H1 (cell line): ENCODE data around the gene SPEF2. TPM values are rescaled to one million over a fixed set of nuclear protein-coding genes. Genes with fewer than 3 reads are reported as not detected.

Experiments
- CTCF ChIA-PET: fragments of 300-600 bp; sonication (Branson Sonifier 250); formaldehyde crosslinking; loops from one replicate; lab custom pipeline; 2021; ENCODE audit not compliant: partially characterized antibody; lab: Charles Lee
- POLR2A ChIA-PET: fragments of 300-600 bp; sonication (Branson Sonifier 250); formaldehyde crosslinking; loops from one replicate; lab custom pipeline; 2021; ENCODE audit warnings: inconsistent platforms; ENCODE audit not compliant: partially characterized antibody; lab: Charles Lee
- DNase-seq, 2 experiments: peaks; one replicate each; pipeline versions ENCODE4 v3.0.0 to v3.0.0-alpha.2; 2010 to 2022; ENCODE audit warnings: low spot score in 2 of 2, low read depth in 1 of 2, mixed read lengths in 1 of 2
- FAIRE-seq: peaks from 2 replicates; lab custom pipeline; 2011; peaks lifted over from hg19 to GRCh38; lab: Jason Lieb, UNC
- H2AFZ ChIP-seq: 2 replicates; pipeline ENCODE4 v1.8.1; 2012; ENCODE audit warnings: low read length, inconsistent platforms
- H2AK5ac ChIP-seq: 2 replicates; pipeline ENCODE4 v1.6.1; 2013; ENCODE audit warnings: low read depth, low read length
- H2BK120ac ChIP-seq: replicated peaks from 2 replicates; pipeline ENCODE3; 2013; ENCODE audit warnings: low read depth, low read length, inconsistent platforms
- H2BK12ac ChIP-seq: 2 replicates; pipeline ENCODE4 v1.6.1; 2013; ENCODE audit warnings: low read depth, low read length
- H2BK15ac ChIP-seq: 2 replicates; pipeline ENCODE4 v1.6.1; 2013; ENCODE audit warnings: low read length
- H2BK20ac ChIP-seq: 2 replicates; pipeline ENCODE4 v1.6.1; 2013; ENCODE audit warnings: low read length
- H2BK5ac ChIP-seq: 2 replicates; pipeline ENCODE4 v1.6.1; 2013; ENCODE audit warnings: low read depth, low read length
- H3K14ac ChIP-seq: 2 replicates; pipeline ENCODE4 v1.6.1; 2013; ENCODE audit warnings: inconsistent platforms; ENCODE audit not compliant: insufficient read length
- H3K18ac ChIP-seq: 2 replicates; pipeline ENCODE4 v1.6.1; 2013; ENCODE audit warnings: low read length; ENCODE audit errors: extremely low read depth
- H3K23ac ChIP-seq: 2 replicates; pipeline ENCODE4 v1.6.1; 2013; ENCODE audit warnings: inconsistent platforms; ENCODE audit not compliant: insufficient read length
- H3K23me2 ChIP-seq: 2 replicates; pipeline ENCODE4 v1.6.1; 2013; ENCODE audit warnings: low read depth, low read length
- H3K27ac ChIP-seq: 2 replicates; pipeline ENCODE4 v1.6.1; 2011; ENCODE audit warnings: low read depth, low read length, inconsistent platforms
- H3K27me3 ChIP-seq, 4 experiments: replicated peaks in 1 of 4; 1 replicate in 1 of 4; 2 replicates in 3 of 4; pipeline versions ENCODE4 v1.6.1 to v1.8.1; 2011 to 2013; ENCODE audit warnings: low read length in 3 of 4, mild to moderate bottlenecking in 3 of 4, inconsistent platforms in 2 of 4, mixed read lengths in 2 of 4, moderate library complexity in 1 of 4; ENCODE audit not compliant: control insufficient read depth in 3 of 4, insufficient read depth in 3 of 4; ENCODE audit errors: extremely low read depth in 1 of 4
- H3K36me3 ChIP-seq, 4 experiments: 2 replicates each; pipeline versions ENCODE4 v1.6.1 to v1.8.1; 2011 to 2013; ENCODE audit warnings: mild to moderate bottlenecking in 4 of 4, low read length in 3 of 4, moderate library complexity in 2 of 4, control low read depth in 1 of 4, inconsistent platforms in 1 of 4; ENCODE audit not compliant: insufficient read depth in 4 of 4, control insufficient read depth in 2 of 4
- H3K4ac ChIP-seq: replicated peaks from 2 replicates; pipeline ENCODE3; 2013; ENCODE audit warnings: low read length, low read depth, mixed read lengths, inconsistent platforms; ENCODE audit not compliant: insufficient read length
- H3K4me1 ChIP-seq, 4 experiments: replicated peaks in 1 of 4; 1 replicate in 1 of 4; 2 replicates in 3 of 4; pipeline versions ENCODE4 v1.6.1 to v1.8.1; 2011 to 2013; ENCODE audit warnings: low read length in 3 of 4, inconsistent platforms in 2 of 4, mixed read lengths in 1 of 4; ENCODE audit not compliant: insufficient read depth in 4 of 4, control insufficient read depth in 3 of 4
- H3K4me2 ChIP-seq, 2 experiments: 2 replicates each; pipeline versions ENCODE4 v1.6.1 to v1.8.1; 2011 to 2013; ENCODE audit warnings: low read depth in 2 of 2, low read length in 2 of 2, control low read depth in 1 of 2, inconsistent platforms in 1 of 2, mild to moderate bottlenecking in 1 of 2; ENCODE audit not compliant: insufficient read depth in 1 of 2
- H3K4me3 ChIP-seq, 4 experiments: fragments of 200-600, 300-600 bp in 1 of 4; sonication (generic), shearing (Covaris generic), sonication (Bioruptor Twin) in 1 of 4; 2 replicates each; pipeline versions ENCODE4 v1.5.1 to v1.8.1; 2011 to 2016; ENCODE audit warnings: low read length in 4 of 4, low read depth in 3 of 4, control low read depth in 2 of 4, inconsistent platforms in 2 of 4, mild to moderate bottlenecking in 2 of 4, mixed read lengths in 1 of 4, moderate library complexity in 1 of 4; ENCODE audit not compliant: insufficient read depth in 2 of 4; ENCODE audit errors: extremely low read depth in 1 of 4
- H3K56ac ChIP-seq: replicated peaks from 2 replicates; pipeline ENCODE3; 2013; ENCODE audit warnings: low read depth, mild to moderate bottlenecking, mixed read lengths, low read length, inconsistent platforms; ENCODE audit not compliant: insufficient read length
- H3K79me1 ChIP-seq: 2 replicates; pipeline ENCODE4 v1.6.1; 2013; ENCODE audit warnings: low read depth, low read length, control low read depth
- H3K79me2 ChIP-seq, 2 experiments: 2 replicates each; pipeline versions ENCODE4 v1.6.1 to v1.8.1; 2012 to 2013; ENCODE audit warnings: low read length in 2 of 2, mild to moderate bottlenecking in 2 of 2, inconsistent platforms in 1 of 2; ENCODE audit not compliant: insufficient read depth in 2 of 2, control insufficient read depth in 1 of 2
- H3K9ac ChIP-seq, 4 experiments: replicated peaks in 1 of 4; 1 replicate in 1 of 4; 2 replicates in 3 of 4; pipeline versions ENCODE4 v1.6.1 to v1.8.1; 2011 to 2013; ENCODE audit warnings: low read depth in 3 of 4, low read length in 3 of 4, control low read depth in 2 of 4, mild to moderate bottlenecking in 2 of 4, moderate library complexity in 2 of 4, inconsistent platforms in 1 of 4; ENCODE audit errors: extremely low read depth in 1 of 4
- H3K9me3 ChIP-seq, 2 experiments: 2 replicates each; pipeline versions ENCODE4 v1.6.1 to v1.8.1; 2012 to 2013; ENCODE audit warnings: mild to moderate bottlenecking in 2 of 2, moderate library complexity in 2 of 2, control low read depth in 1 of 2, inconsistent platforms in 1 of 2, low read depth in 1 of 2, low read length in 1 of 2, mixed read lengths in 1 of 2; ENCODE audit not compliant: insufficient read depth in 2 of 2
- H4K20me1 ChIP-seq, 2 experiments: replicated peaks in 1 of 2; 2 replicates each; pipeline versions ENCODE3 to v1.8.1; 2011 to 2013; ENCODE audit warnings: inconsistent platforms in 2 of 2, low read length in 2 of 2, mild to moderate bottlenecking in 1 of 2; ENCODE audit not compliant: insufficient read depth in 2 of 2, control insufficient read depth in 1 of 2
- H4K5ac ChIP-seq: 2 replicates; pipeline ENCODE4 v1.6.1; 2013; ENCODE audit warnings: low read length, low read depth, mixed read lengths, inconsistent platforms; ENCODE audit not compliant: insufficient read length
- H4K8ac ChIP-seq: 2 replicates; pipeline ENCODE4 v1.8.0; 2013; ENCODE audit warnings: mild to moderate bottlenecking, moderate library complexity, low read length, inconsistent platforms; ENCODE audit not compliant: insufficient read depth; ENCODE audit errors: extremely low read depth
- H4K91ac ChIP-seq: replicated peaks from 2 replicates; pipeline ENCODE3; 2013; ENCODE audit warnings: low read length, mixed read lengths, inconsistent platforms; ENCODE audit not compliant: insufficient read length
- BRCA1 ChIP-seq: IDR thresholded peaks from 2 replicates; pipeline ENCODE4 v1.6.1; 2012; ENCODE audit warnings: low read depth, low read length, improper control_type of control experiment
- EGR1 ChIP-seq: IDR thresholded peaks from 2 replicates; pipeline ENCODE4 v1.6.1; 2011; ENCODE audit warnings: low read depth, low read length, borderline replicate concordance
- GTF2F1 ChIP-seq: IDR thresholded peaks from 2 replicates; pipeline ENCODE4 v1.6.1; 2012; ENCODE audit warnings: low read depth, low read length, improper control_type of control experiment, borderline replicate concordance
- WGBS, 2 experiments: shearing (Covaris generic) in 1 of 2; methylation state at CpG; one replicate each; pipeline versions ENCODE4 v1.1.6 to v1.1.7; 2013 to 2015; ENCODE audit warnings: low lambda C conversion rate in 2 of 2, mixed read lengths in 2 of 2, inconsistent platforms in 1 of 2, low coverage in 1 of 2, missing lambda C conversion rate in 1 of 2; ENCODE audit not compliant: insufficient replicate concordance in 2 of 2, insufficient coverage in 1 of 2, insufficient read length in 1 of 2; ENCODE audit errors: extremely low coverage in 1 of 2, missing lambda C conversion rate in 1 of 2; 5-methylcytosine and 5-hydroxymethylcytosine counted together
- polyA plus RNA-seq, 7 experiments: library from polyadenylated mRNA; depleted of rRNA in 3 of 7; stranded (reverse) in 5 of 7; unstranded in 2 of 7; fragments of >200 nt in 5 of 7; fragments of 200-250 nt in 2 of 7; gene quantifications; 1 replicate in 5 of 7; 2 replicates in 1 of 7; 4 replicates in 1 of 7; pipeline versions ENCODE4 v1.2.1 to v1.2.3, GENCODE V29; 2011 to 2013; ENCODE audit warnings: missing spikeins in 2 of 7, mixed read lengths in 2 of 7
- total RNA-seq: library from RNA; stranded (reverse); fragmentation: NEBNext Ultra II Directional; extraction: Animal tissue kit (Norgen Biotek cat#: 25700); gene quantifications from 2 replicates; pipeline ENCODE4 v1.2.1, GENCODE V29; 2021

The SPEF2 gene
- total and polyA plus RNA-seq, 2 of the 8 experiments (the other 6 are each of a cell fraction or from before 2014, with no cell fraction given) = 0.14 to 0.73 TPM

DNA sequence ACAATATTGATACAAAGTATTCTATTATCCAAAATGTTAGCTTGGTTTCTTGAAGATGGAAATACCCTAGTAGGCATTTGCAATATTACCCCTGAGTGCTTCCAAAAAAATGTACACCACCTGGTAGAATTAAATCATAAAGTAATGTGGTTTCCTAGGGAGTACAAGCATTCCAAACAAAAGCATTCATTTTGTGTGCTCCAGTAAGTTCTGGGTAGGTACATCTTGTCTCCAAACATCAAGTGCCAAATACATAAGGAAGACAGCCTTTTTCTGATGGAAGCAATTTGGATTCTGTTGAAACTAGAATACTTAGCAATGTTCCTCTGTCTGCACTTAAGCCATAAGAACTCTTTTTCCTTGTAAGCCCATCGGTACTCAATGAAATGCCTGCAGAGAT, 165.9 kb downstream of the SPEF2 start:
- POLR2A ChIA-PET = no interaction called here
- CTCF ChIA-PET = interaction anchor here (0.9 to 1.3 kb wide), 3 partner anchors 8 to 141 kb away, joined by 3 read pairs; no protein-coding TSS in a partner anchor

More for the DNA sequence above, 165.9 kb downstream of the SPEF2 start:
- Histone ChIP-seq H2AFZ (no peak overlapping the region), H3K4me1 (no peaks in the 10 kb centered on the region), H3K79me2 (no peaks in the 10 kb centered on the region), H2BK12ac (no peak overlapping the region), H3K23ac (no peak overlapping the region), H3K27me3 (peaks cover 0 to 1% (median 0%) of the 10 kb centered on the region in 4 experiments; a peak in 1 of 7 replicates), H3K9ac (no peak overlapping the region), H3K4me3 (no peak overlapping the region), H3K56ac (no peak overlapping the region), H3K4ac (no peak overlapping the region), H4K5ac (no peak overlapping the region), H3K4me2 (no peak overlapping the region), H4K91ac (no peak overlapping the region), H3K27ac (no peak overlapping the region), H2BK120ac (no peak overlapping the region), H3K36me3 (no peaks in the 10 kb centered on the region), H2BK20ac (no peak overlapping the region), H3K79me1 (no peaks in the 10 kb centered on the region), H4K20me1 (no peaks in the 10 kb centered on the region), H2BK15ac (no peak overlapping the region), H3K18ac (no peak overlapping the region), H2BK5ac (no peak overlapping the region), H3K14ac (no peak overlapping the region), H3K9me3 (no peaks in the 10 kb centered on the region), H2AK5ac (no peak overlapping the region), H3K23me2 (no peaks in the 10 kb centered on the region), H4K8ac (no peak overlapping the region)
- DNase-seq (no peak), FAIRE-seq (no peak)
- TF ChIP-seq BRCA1 = no peak
- TF ChIP-seq GTF2F1 = no peak
- TF ChIP-seq EGR1 = no peak
- WGBS, 2 experiments = 94% methylated on average over 1 of the region's 1 CpG; no CpG with 5 or more reads in 1 of the 2 experiments
